GM19467 (cell line): ENCODE data around the gene RTRAF.

Experiments
- ATAC-seq: cut with Tn5 transposase; IDR thresholded peaks from one replicate; pipeline ENCODE4 v1.9.1; 2021; ENCODE audit warnings: mild to moderate bottlenecking, moderate library complexity; ENCODE audit not compliant: unreplicated experiment

Gene RTRAF

DNA sequence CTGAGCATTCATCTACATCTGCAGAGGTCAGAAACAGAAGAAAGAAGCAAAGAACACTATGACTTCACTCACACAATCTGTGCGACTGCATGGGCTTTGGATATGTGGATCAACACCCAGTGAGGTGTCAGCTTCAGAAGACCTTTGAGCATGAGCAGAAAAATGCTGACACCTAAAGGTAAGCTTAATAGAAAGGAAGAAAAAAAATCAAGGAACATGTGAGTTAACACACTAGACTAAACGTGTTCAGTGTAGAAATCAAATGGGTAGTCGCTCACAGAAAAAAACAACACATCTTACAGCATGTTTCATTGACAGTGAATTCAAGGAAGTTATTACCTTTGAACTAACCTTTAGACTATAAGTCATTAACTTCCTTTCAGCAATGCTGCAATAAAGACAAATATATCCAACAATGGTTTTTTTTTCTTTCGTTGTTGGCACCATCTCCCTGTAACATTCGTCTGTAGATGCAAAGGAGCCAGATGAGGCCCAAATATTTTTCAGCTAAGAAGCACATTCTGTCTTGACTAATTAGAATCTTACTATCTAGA lies 30.9 kb downstream of the RTRAF start:
- no peak for ATAC-seq

GRCh38 chr14:52020866-52021717 lies 31.7 kb downstream of the RTRAF start:
- no peak for ATAC-seq

GRCh38 chr14:52021957-52022600 lies 32.7 kb downstream of the RTRAF start:
- ATAC-seq, result peak; percentile 47

DNA sequence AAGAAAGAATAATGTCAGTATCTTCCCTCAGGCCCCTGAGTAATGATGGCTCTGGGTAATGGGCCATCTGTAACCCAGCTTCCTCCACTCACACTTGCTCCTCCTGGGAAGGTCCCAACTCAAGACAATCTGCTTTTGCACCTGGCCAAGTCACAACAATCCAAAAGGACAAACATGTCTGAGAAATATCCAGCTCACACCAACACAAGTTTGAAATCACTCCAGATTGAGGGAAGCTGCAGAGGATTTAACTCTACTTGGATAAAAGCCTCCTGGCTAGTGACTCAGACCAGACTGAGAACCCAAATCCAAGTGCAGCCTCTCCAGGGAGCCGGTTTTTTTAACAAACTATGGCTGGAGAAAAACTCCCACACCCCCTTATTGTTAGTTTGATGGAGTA lies 34.2 kb downstream of the RTRAF start:
- no peak for ATAC-seq

- ATAC-seq, result no peak
Measured at GRCh38 chr14:52025310-52025709, 36.0 kb downstream of the RTRAF start.

- ATAC-seq, result no peak
Measured at GRCh38 chr14:52026017-52026660, 36.8 kb downstream of the RTRAF start.

DNA sequence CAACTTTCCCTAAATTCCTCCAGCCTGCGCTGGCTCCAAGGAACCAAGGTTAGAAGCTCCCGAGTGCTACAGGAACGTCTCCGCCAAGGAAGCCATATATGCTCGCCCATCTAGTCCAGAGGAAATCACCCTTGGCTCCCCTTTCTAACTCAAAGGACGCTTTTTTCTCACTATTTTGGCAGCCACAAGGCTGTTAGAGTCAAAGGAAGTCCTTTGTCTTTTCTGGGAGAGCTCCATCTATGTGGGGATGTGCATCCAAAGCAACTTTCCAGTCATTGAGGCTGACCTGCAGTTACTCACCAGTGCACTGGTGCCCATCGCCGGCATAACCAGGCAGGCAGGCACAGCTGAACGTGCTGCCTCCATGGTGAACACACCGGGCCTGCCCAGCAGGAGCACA lies 37.6 kb downstream of the RTRAF start:
- no peak for ATAC-seq

GRCh38 chr14:52029881-52030280 lies 40.5 kb downstream of the RTRAF start:
- no peak for ATAC-seq

- ATAC-seq, result no peak
Measured at GRCh38 chr14:52031781-52032180, 42.4 kb downstream of the RTRAF start.

GRCh38 chr14:52032204-52032801 lies 43.0 kb downstream of the RTRAF start:
- ATAC-seq, result no peak

DNA sequence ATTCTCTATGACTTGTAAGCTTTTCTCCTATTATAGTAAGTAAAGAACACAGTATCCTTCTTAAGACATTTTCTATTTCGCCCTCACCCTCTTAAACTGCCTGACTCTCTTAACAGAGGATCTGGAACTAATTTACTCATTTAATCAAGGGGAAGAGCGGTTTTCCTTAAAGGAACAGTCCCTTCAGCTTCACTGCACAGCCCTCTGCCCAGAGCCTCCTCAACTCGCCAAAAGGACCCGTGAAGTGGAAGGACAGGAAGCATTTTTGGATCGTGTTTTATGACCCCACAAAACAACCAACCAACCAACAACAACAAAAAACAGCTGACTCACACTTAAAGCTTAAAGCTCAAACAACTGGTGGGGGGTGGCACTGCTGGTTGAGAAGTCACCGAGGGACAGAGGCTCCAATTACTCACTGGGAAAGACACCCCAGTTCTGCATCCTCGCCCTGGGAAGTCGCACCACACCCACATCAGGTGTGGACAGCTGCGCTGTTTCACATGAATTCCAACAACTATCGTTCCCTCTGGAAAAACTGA lies 43.8 kb downstream of the RTRAF start:
- no peak for ATAC-seq

GRCh38 chr14:52039124-52039815 lies 49.9 kb downstream of the RTRAF start:
- ATAC-seq, result no peak

DNA sequence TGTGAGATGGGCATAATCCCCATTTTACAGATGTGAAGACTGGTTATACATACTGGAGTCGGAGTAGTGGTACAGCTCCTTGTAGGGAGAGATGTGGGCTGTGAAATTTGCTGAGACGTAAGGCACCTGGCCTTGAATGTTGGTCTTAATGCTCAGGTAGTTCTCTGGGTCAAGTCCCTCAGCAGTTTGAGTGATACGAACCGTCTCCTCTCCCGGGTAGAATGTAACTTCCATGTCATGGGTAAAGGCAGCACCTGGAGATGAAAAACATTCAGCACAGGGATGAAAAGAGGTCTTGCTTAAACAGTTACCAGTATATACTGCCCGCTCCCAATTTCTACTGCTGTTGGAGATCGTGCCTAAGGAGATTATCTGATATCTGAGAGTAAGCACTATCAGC lies 51.3 kb downstream of the RTRAF start:
- no peak for ATAC-seq

DNA sequence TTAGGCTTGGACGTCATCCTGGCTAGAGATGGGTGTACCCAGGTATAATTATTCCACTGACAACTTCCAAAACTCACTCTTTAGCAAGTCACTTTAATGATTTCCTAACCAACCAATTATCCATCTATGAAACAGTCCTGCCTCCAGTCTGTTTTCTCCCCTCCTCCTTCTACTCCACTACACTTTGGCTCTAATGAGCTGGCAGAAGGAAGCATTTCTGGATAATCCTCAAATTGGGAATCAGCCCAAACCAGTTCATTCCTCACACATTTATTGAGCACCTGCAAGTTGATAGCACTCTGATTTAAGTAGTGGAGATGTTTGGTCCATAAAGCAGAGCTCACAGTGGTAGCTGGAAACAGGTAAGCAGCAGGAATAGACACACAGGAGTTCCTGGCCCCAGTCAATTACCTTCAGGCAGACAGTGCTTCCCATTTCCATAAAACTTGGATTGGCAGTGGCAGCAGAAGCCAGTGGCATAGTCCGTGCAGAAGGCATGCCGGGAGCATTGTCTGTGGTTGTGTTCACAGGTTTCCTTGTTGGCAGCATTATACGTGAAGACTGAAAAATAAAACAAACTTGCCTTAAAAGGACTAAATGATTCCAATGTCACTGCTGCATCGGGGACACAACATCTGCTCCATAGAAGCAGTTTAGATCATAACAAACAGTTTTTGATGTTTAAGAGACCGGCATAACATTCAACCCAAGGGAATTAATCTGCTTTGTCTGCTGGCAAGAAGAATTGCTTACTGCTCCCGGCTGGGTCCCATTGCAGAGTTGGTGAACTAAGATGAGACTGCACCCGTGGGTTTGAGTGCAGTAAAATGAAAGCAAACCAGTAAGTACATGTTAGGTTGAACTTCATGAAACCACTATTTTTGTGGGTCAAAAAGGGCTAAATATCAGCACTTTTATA lies 53.3 kb downstream of the RTRAF start:
- ATAC-seq, result no peak

- no peak for ATAC-seq
Measured at GRCh38 chr14:52043690-52044089, 54.3 kb downstream of the RTRAF start.

DNA sequence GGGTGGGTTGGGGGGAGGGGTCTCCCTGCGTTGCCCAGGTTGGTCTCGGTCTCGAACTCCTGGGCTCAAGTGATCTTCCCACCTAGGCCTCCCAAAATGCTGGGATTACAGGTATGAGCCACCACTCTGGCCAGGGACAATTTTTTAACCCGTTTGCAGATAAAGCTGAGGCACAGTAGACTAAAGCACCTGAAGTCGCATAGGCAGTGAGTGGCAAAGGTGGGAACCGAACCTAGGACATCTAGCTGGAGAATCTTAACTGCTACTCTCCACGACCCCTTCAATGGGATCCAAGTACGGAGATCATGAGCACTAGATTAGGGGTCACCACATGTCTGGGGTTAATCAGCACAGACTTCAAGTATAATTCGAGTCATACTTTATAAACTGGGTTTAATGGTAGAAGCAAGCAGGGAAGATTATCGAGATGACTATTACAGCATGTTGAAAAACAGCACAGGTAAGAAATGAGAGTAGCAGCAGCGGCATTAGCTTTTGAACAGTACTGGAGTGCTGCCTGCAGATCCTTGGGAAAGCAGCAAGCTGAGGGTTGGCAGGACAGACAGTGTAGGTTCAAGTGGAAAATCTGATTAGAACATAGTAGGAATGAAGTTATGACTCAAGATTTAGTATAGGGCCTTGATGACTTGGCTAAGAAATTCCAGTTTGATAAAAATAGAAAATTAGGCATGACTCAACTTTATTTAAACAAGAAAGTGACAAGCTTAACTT lies 55.6 kb downstream of the RTRAF start:
- no peak for ATAC-seq

DNA sequence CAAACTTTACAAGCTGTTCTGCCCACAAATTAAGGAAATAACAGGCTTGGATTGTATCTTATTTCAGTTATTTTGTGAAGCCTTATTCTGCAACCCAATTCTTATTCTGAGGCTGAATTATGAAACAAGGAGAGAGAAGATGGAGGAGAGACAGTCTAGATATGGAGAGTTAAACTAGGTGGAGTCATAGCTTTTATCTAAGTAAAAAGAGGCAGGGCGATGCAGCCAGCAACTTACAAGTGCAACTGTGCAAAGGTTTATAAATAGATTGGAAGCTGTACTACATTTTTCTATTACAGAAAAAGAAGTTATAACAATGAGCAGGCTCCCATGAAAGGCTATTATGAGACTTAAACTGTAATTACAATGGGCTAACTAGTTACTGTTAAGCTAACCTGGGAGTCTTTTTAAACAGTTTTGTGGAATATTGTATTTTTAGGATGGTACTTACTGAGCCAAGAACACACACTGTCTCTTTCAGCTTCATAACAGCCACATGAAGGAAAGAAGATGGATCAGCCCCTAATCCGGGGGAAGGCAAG lies 57.1 kb downstream of the RTRAF start:
- ATAC-seq, result no peak

- no peak for ATAC-seq
Measured at GRCh38 chr14:52048116-52048515, 58.8 kb downstream of the RTRAF start.
